Hepatocyte (in vitro differentiated cells): ENCODE data around the gene FZR1.

Experiments
- EZH2 ChIP-seq: fragments of 200-600 bp; sonication (generic); IDR thresholded peaks from 2 replicates; pipeline ENCODE4 v1.6.1; 2016; ENCODE audit warnings: antibody characterized with exemption, mild to moderate bottlenecking, borderline replicate concordance
- TF ChIP-seq, protein P1 (sequence below): fragments of 200-600 bp; sonication (generic); IDR thresholded peaks from 2 replicates; pipeline ENCODE4 v1.5.1; 2016; ENCODE audit warnings: antibody characterized with exemption, mild to moderate bottlenecking; ENCODE audit not compliant: poor library complexity

DNA sequence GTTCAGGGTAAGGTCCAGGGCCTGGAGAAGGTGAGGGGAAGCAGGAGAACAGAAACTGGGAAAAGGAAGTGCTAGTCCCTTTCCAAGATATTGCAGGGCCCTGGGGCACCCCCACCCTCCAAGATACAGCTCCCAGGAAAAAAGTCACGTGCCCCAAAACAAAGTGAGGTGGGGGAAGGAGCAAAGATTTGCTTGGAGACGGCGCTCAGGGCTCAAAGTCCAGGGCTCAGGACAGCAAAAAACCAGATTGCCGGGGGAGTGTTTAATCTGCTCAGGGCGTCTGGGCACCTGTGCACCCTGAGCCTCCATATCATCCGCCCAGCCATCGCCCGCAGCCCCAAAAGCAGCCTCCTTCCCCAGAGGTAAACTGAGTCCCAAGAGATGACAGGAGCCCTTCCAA is 32.1 kb upstream of the FZR1 start:
- TF ChIP-seq, protein P1, sequence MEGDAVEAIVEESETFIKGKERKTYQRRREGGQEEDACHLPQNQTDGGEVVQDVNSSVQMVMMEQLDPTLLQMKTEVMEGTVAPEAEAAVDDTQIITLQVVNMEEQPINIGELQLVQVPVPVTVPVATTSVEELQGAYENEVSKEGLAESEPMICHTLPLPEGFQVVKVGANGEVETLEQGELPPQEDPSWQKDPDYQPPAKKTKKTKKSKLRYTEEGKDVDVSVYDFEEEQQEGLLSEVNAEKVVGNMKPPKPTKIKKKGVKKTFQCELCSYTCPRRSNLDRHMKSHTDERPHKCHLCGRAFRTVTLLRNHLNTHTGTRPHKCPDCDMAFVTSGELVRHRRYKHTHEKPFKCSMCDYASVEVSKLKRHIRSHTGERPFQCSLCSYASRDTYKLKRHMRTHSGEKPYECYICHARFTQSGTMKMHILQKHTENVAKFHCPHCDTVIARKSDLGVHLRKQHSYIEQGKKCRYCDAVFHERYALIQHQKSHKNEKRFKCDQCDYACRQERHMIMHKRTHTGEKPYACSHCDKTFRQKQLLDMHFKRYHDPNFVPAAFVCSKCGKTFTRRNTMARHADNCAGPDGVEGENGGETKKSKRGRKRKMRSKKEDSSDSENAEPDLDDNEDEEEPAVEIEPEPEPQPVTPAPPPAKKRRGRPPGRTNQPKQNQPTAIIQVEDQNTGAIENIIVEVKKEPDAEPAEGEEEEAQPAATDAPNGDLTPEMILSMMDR: no peak
- TF ChIP-seq EZH2: no peak
